H1 (cell line): ENCODE measurements around the gene GPC6. TPM values are rescaled to one million over a fixed set of nuclear protein-coding genes. Genes with fewer than 3 reads are reported as not detected.

ENCODE experiments used
- CTCF ChIA-PET: fragments of 300-600 bp; sonication (Branson Sonifier 250); formaldehyde crosslinking; loops from one replicate; lab custom pipeline; 2021; ENCODE audit not compliant: partially characterized antibody; lab: Charles Lee
- POLR2A ChIA-PET: fragments of 300-600 bp; sonication (Branson Sonifier 250); formaldehyde crosslinking; loops from one replicate; lab custom pipeline; 2021; ENCODE audit warnings: inconsistent platforms; ENCODE audit not compliant: partially characterized antibody; lab: Charles Lee
- DNase-seq, 2 experiments: peaks; one replicate each; pipeline versions ENCODE4 v3.0.0 to v3.0.0-alpha.2; 2010 to 2022; ENCODE audit warnings: low spot score in 2 of 2, low read depth in 1 of 2, mixed read lengths in 1 of 2
- FAIRE-seq: peaks from 2 replicates; lab custom pipeline; 2011; peaks lifted over from hg19 to GRCh38; lab: Jason Lieb, UNC
- H2AFZ ChIP-seq: 2 replicates; pipeline ENCODE4 v1.8.1; 2012; ENCODE audit warnings: low read length, inconsistent platforms
- H2AK5ac ChIP-seq: 2 replicates; pipeline ENCODE4 v1.6.1; 2013; ENCODE audit warnings: low read depth, low read length
- H2BK120ac ChIP-seq: replicated peaks from 2 replicates; pipeline ENCODE3; 2013; ENCODE audit warnings: low read depth, low read length, inconsistent platforms
- H2BK12ac ChIP-seq: 2 replicates; pipeline ENCODE4 v1.6.1; 2013; ENCODE audit warnings: low read depth, low read length
- H2BK15ac ChIP-seq: 2 replicates; pipeline ENCODE4 v1.6.1; 2013; ENCODE audit warnings: low read length
- H2BK20ac ChIP-seq: 2 replicates; pipeline ENCODE4 v1.6.1; 2013; ENCODE audit warnings: low read length
- H2BK5ac ChIP-seq: 2 replicates; pipeline ENCODE4 v1.6.1; 2013; ENCODE audit warnings: low read depth, low read length
- H3K14ac ChIP-seq: 2 replicates; pipeline ENCODE4 v1.6.1; 2013; ENCODE audit warnings: inconsistent platforms; ENCODE audit not compliant: insufficient read length
- H3K18ac ChIP-seq: 2 replicates; pipeline ENCODE4 v1.6.1; 2013; ENCODE audit warnings: low read length; ENCODE audit errors: extremely low read depth
- H3K23ac ChIP-seq: 2 replicates; pipeline ENCODE4 v1.6.1; 2013; ENCODE audit warnings: inconsistent platforms; ENCODE audit not compliant: insufficient read length
- H3K23me2 ChIP-seq: 2 replicates; pipeline ENCODE4 v1.6.1; 2013; ENCODE audit warnings: low read depth, low read length
- H3K27ac ChIP-seq: 2 replicates; pipeline ENCODE4 v1.6.1; 2011; ENCODE audit warnings: low read depth, low read length, inconsistent platforms
- H3K27me3 ChIP-seq, 4 experiments: replicated peaks in 1 of 4; 1 replicate in 1 of 4; 2 replicates in 3 of 4; pipeline versions ENCODE4 v1.6.1 to v1.8.1; 2011 to 2013; ENCODE audit warnings: low read length in 3 of 4, mild to moderate bottlenecking in 3 of 4, inconsistent platforms in 2 of 4, mixed read lengths in 2 of 4, moderate library complexity in 1 of 4; ENCODE audit not compliant: control insufficient read depth in 3 of 4, insufficient read depth in 3 of 4; ENCODE audit errors: extremely low read depth in 1 of 4
- H3K36me3 ChIP-seq, 4 experiments: 2 replicates each; pipeline versions ENCODE4 v1.6.1 to v1.8.1; 2011 to 2013; ENCODE audit warnings: mild to moderate bottlenecking in 4 of 4, low read length in 3 of 4, moderate library complexity in 2 of 4, control low read depth in 1 of 4, inconsistent platforms in 1 of 4; ENCODE audit not compliant: insufficient read depth in 4 of 4, control insufficient read depth in 2 of 4
- H3K4ac ChIP-seq: replicated peaks from 2 replicates; pipeline ENCODE3; 2013; ENCODE audit warnings: low read length, low read depth, mixed read lengths, inconsistent platforms; ENCODE audit not compliant: insufficient read length
- H3K4me1 ChIP-seq, 4 experiments: replicated peaks in 1 of 4; 1 replicate in 1 of 4; 2 replicates in 3 of 4; pipeline versions ENCODE4 v1.6.1 to v1.8.1; 2011 to 2013; ENCODE audit warnings: low read length in 3 of 4, inconsistent platforms in 2 of 4, mixed read lengths in 1 of 4; ENCODE audit not compliant: insufficient read depth in 4 of 4, control insufficient read depth in 3 of 4
- H3K4me2 ChIP-seq, 2 experiments: 2 replicates each; pipeline versions ENCODE4 v1.6.1 to v1.8.1; 2011 to 2013; ENCODE audit warnings: low read depth in 2 of 2, low read length in 2 of 2, control low read depth in 1 of 2, inconsistent platforms in 1 of 2, mild to moderate bottlenecking in 1 of 2; ENCODE audit not compliant: insufficient read depth in 1 of 2
- H3K4me3 ChIP-seq, 4 experiments: fragments of 200-600, 300-600 bp in 1 of 4; sonication (generic), shearing (Covaris generic), sonication (Bioruptor Twin) in 1 of 4; 2 replicates each; pipeline versions ENCODE4 v1.5.1 to v1.8.1; 2011 to 2016; ENCODE audit warnings: low read length in 4 of 4, low read depth in 3 of 4, control low read depth in 2 of 4, inconsistent platforms in 2 of 4, mild to moderate bottlenecking in 2 of 4, mixed read lengths in 1 of 4, moderate library complexity in 1 of 4; ENCODE audit not compliant: insufficient read depth in 2 of 4; ENCODE audit errors: extremely low read depth in 1 of 4
- H3K56ac ChIP-seq: replicated peaks from 2 replicates; pipeline ENCODE3; 2013; ENCODE audit warnings: low read depth, mild to moderate bottlenecking, mixed read lengths, low read length, inconsistent platforms; ENCODE audit not compliant: insufficient read length
- H3K79me1 ChIP-seq: 2 replicates; pipeline ENCODE4 v1.6.1; 2013; ENCODE audit warnings: low read depth, low read length, control low read depth
- H3K79me2 ChIP-seq, 2 experiments: 2 replicates each; pipeline versions ENCODE4 v1.6.1 to v1.8.1; 2012 to 2013; ENCODE audit warnings: low read length in 2 of 2, mild to moderate bottlenecking in 2 of 2, inconsistent platforms in 1 of 2; ENCODE audit not compliant: insufficient read depth in 2 of 2, control insufficient read depth in 1 of 2
- H3K9ac ChIP-seq, 4 experiments: replicated peaks in 1 of 4; 1 replicate in 1 of 4; 2 replicates in 3 of 4; pipeline versions ENCODE4 v1.6.1 to v1.8.1; 2011 to 2013; ENCODE audit warnings: low read depth in 3 of 4, low read length in 3 of 4, control low read depth in 2 of 4, mild to moderate bottlenecking in 2 of 4, moderate library complexity in 2 of 4, inconsistent platforms in 1 of 4; ENCODE audit errors: extremely low read depth in 1 of 4
- H3K9me3 ChIP-seq, 2 experiments: 2 replicates each; pipeline versions ENCODE4 v1.6.1 to v1.8.1; 2012 to 2013; ENCODE audit warnings: mild to moderate bottlenecking in 2 of 2, moderate library complexity in 2 of 2, control low read depth in 1 of 2, inconsistent platforms in 1 of 2, low read depth in 1 of 2, low read length in 1 of 2, mixed read lengths in 1 of 2; ENCODE audit not compliant: insufficient read depth in 2 of 2
- H4K20me1 ChIP-seq, 2 experiments: replicated peaks in 1 of 2; 2 replicates each; pipeline versions ENCODE3 to v1.8.1; 2011 to 2013; ENCODE audit warnings: inconsistent platforms in 2 of 2, low read length in 2 of 2, mild to moderate bottlenecking in 1 of 2; ENCODE audit not compliant: insufficient read depth in 2 of 2, control insufficient read depth in 1 of 2
- H4K5ac ChIP-seq: 2 replicates; pipeline ENCODE4 v1.6.1; 2013; ENCODE audit warnings: low read length, low read depth, mixed read lengths, inconsistent platforms; ENCODE audit not compliant: insufficient read length
- H4K8ac ChIP-seq: 2 replicates; pipeline ENCODE4 v1.8.0; 2013; ENCODE audit warnings: mild to moderate bottlenecking, moderate library complexity, low read length, inconsistent platforms; ENCODE audit not compliant: insufficient read depth; ENCODE audit errors: extremely low read depth
- H4K91ac ChIP-seq: replicated peaks from 2 replicates; pipeline ENCODE3; 2013; ENCODE audit warnings: low read length, mixed read lengths, inconsistent platforms; ENCODE audit not compliant: insufficient read length
- CHD1 ChIP-seq: IDR thresholded peaks from 2 replicates; pipeline ENCODE4 v1.6.1; 2012; ENCODE audit warnings: low read depth, low read length, improper control_type of control experiment
- CTCF ChIP-seq, 3 experiments: IDR thresholded peaks; 1 replicate in 2 of 3; 2 replicates in 1 of 3; pipeline versions ENCODE4 v1.5.1 to v1.6.1; 2011; ENCODE audit warnings: low read length in 3 of 3, mild to moderate bottlenecking in 3 of 3, inconsistent platforms in 2 of 3, low read depth in 1 of 3, moderate library complexity in 1 of 3; ENCODE audit not compliant: insufficient read depth in 1 of 3; ENCODE audit errors: control extremely low read depth in 1 of 3
- EGR1 ChIP-seq: IDR thresholded peaks from 2 replicates; pipeline ENCODE4 v1.6.1; 2011; ENCODE audit warnings: low read depth, low read length, borderline replicate concordance
- FOSL1 ChIP-seq: IDR thresholded peaks from 2 replicates; pipeline ENCODE4 v1.6.1; 2011; ENCODE audit warnings: mild to moderate bottlenecking, low read depth, low read length, moderate library complexity; ENCODE audit not compliant: insufficient read depth
- HDAC6 ChIP-seq: IDR thresholded peaks from one replicate; pipeline ENCODE4 v1.7.1; 2012; ENCODE audit warnings: low read depth, mild to moderate bottlenecking, inconsistent platforms, low read length, moderate library complexity
- MAFK ChIP-seq: IDR thresholded peaks from 2 replicates; pipeline ENCODE4 v1.6.1; 2012; ENCODE audit warnings: low read depth, mild to moderate bottlenecking, improper control_type of control experiment, low read length
- RXRA ChIP-seq: IDR thresholded peaks from 2 replicates; pipeline ENCODE4 v1.6.1; 2011; ENCODE audit warnings: low read depth, mild to moderate bottlenecking, low read length, moderate library complexity; ENCODE audit not compliant: insufficient read depth
- SIX5 ChIP-seq: IDR thresholded peaks from 2 replicates; pipeline ENCODE4 v1.6.1; 2011; ENCODE audit warnings: mild to moderate bottlenecking, low read depth, low read length
- TBP ChIP-seq: IDR thresholded peaks from 2 replicates; pipeline ENCODE4 v1.6.1; 2011; ENCODE audit warnings: low read depth, low read length, improper control_type of control experiment
- USF2 ChIP-seq: IDR thresholded peaks from 2 replicates; pipeline ENCODE4 v1.6.1; 2011; ENCODE audit warnings: low read length, improper control_type of control experiment
- YY1 ChIP-seq: IDR thresholded peaks from 2 replicates; pipeline ENCODE4 v1.6.1; 2011; ENCODE audit warnings: low read depth, mild to moderate bottlenecking, low read length
- ZNF274 ChIP-seq: IDR thresholded peaks from 2 replicates; pipeline ENCODE4 v1.7.0; 2012; ENCODE audit warnings: low read length, borderline replicate concordance; ENCODE audit errors: extremely low read depth
- WGBS, 2 experiments: shearing (Covaris generic) in 1 of 2; methylation state at CpG; one replicate each; pipeline versions ENCODE4 v1.1.6 to v1.1.7; 2013 to 2015; ENCODE audit warnings: low lambda C conversion rate in 2 of 2, mixed read lengths in 2 of 2, inconsistent platforms in 1 of 2, low coverage in 1 of 2, missing lambda C conversion rate in 1 of 2; ENCODE audit not compliant: insufficient replicate concordance in 2 of 2, insufficient coverage in 1 of 2, insufficient read length in 1 of 2; ENCODE audit errors: extremely low coverage in 1 of 2, missing lambda C conversion rate in 1 of 2; 5-methylcytosine and 5-hydroxymethylcytosine counted together
- polyA plus RNA-seq, 7 experiments: library from polyadenylated mRNA; depleted of rRNA in 3 of 7; stranded (reverse) in 5 of 7; unstranded in 2 of 7; fragments of >200 nt in 5 of 7; fragments of 200-250 nt in 2 of 7; gene quantifications; 1 replicate in 5 of 7; 2 replicates in 1 of 7; 4 replicates in 1 of 7; pipeline versions ENCODE4 v1.2.1 to v1.2.3, GENCODE V29; 2011 to 2013; ENCODE audit warnings: missing spikeins in 2 of 7, mixed read lengths in 2 of 7
- total RNA-seq: library from RNA; stranded (reverse); fragmentation: NEBNext Ultra II Directional; extraction: Animal tissue kit (Norgen Biotek cat#: 25700); gene quantifications from 2 replicates; pipeline ENCODE4 v1.2.1, GENCODE V29; 2021

The GPC6 gene
- total and polyA plus RNA-seq, 2 of the 8 experiments (the other 6 are each of a cell fraction or from before 2014, with no cell fraction given), result 5.4 to 12.0 TPM

- no peak for DNase-seq
- Histone ChIP-seq H2BK20ac (no peak overlapping the region), H3K56ac (no peak overlapping the region), H2BK5ac (no peak overlapping the region), H4K91ac (no peak overlapping the region), H3K4ac (no peak overlapping the region), H3K79me1 (no peaks in the 10 kb centered on the region), H3K23me2 (no peaks in the 10 kb centered on the region), H2AK5ac (no peak overlapping the region), H3K4me1 (peaks cover 0 to 4% (median 0%) of the 10 kb centered on the region in 4 experiments; a peak in 3 of 7 replicates), H3K27ac (no peak overlapping the region), H3K27me3 (no peaks in the 10 kb centered on the region), H2AFZ (no peak overlapping the region), H4K8ac (no peak overlapping the region), H3K14ac (no peak overlapping the region), H3K23ac (no peak overlapping the region), H3K4me3 (no peak overlapping the region), H3K36me3 (no peaks in the 10 kb centered on the region), H2BK15ac (no peak overlapping the region), H4K20me1 (no peaks in the 10 kb centered on the region), H3K9ac (no peak overlapping the region), H3K79me2 (no peaks in the 10 kb centered on the region), H3K4me2 (no peak overlapping the region), H4K5ac (no peak overlapping the region), H2BK120ac (no peak overlapping the region), H3K18ac (no peak overlapping the region), H3K9me3 (no peaks in the 10 kb centered on the region), H2BK12ac (no peak overlapping the region)
- WGBS, 2 experiments, result 96% methylated on average over 1 of the region's 1 CpG; no CpG with 5 or more reads in 1 of the 2 experiments
- FAIRE-seq, result no peak
- POLR2A ChIA-PET, result no interaction called here
- CTCF ChIA-PET, result no interaction called here
- TF ChIP-seq CHD1 (no peak), CTCF (IDR thresholded peaks at IDR 0.05; ENCODE audit: control extremely low read depth in 1 of 3, insufficient read depth in 1 of 3, low read depth in 1 of 3, low read length in 3 of 3) (no peak), EGR1 (no peak), USF2 (no peak), RXRA (no peak), ZNF274 (no peak), SIX5 (no peak), TBP (no peak), YY1 (no peak), MAFK (no peak), HDAC6 (no peak), FOSL1 (no peak)
Measured at GRCh38 chr13:94033098-94033497, 806.5 kb downstream of the GPC6 start.
